HepG2 (cell line): Measurements from ENCODE around the gene HP1BP3. TPM values are rescaled to one million over a fixed set of nuclear protein-coding genes. Genes with fewer than 3 reads are reported as not detected.

Source experiments
- CCAR2 ChIP-seq: fragments of 200-400 bp; formaldehyde crosslinking; optimal IDR thresholded peaks from 2 replicates; pipeline ENCODE3; 2018; ENCODE audit warnings: low read depth, mild to moderate bottlenecking, low read length, moderate library complexity
- FOXJ3 ChIP-seq: sonication (generic); formaldehyde crosslinking; IDR thresholded peaks from 2 replicates; pipeline ENCODE4 v1.4.0; 2020; ENCODE audit warnings: missing genetic modification reagents, mild to moderate bottlenecking, borderline replicate concordance
- ISL2 ChIP-seq: sonication (generic); formaldehyde crosslinking; IDR thresholded peaks from 2 replicates; pipeline ENCODE4 v1.5.0; 2020; ENCODE audit warnings: missing genetic modification reagents
- KAT8 ChIP-seq: IDR thresholded peaks from 2 replicates; pipeline ENCODE4 v1.6.1; 2016; ENCODE audit warnings: missing genetic modification reagents, missing compliant biosample characterization
- MAX ChIP-seq: IDR thresholded peaks from 2 replicates; pipeline ENCODE4 v1.6.1; 2012; ENCODE audit warnings: inconsistent platforms
- MAZ ChIP-seq, 2 experiments: sonication (generic) in 1 of 2; formaldehyde crosslinking in 1 of 2; IDR thresholded peaks; 2 replicates each; pipeline versions ENCODE4 v1.5.0 to v1.6.1; 2012 to 2020; ENCODE audit warnings: low read depth in 2 of 2, mild to moderate bottlenecking in 2 of 2, borderline replicate concordance in 1 of 2, improper control_type of control experiment in 1 of 2, low read length in 1 of 2, missing genetic modification reagents in 1 of 2, moderate library complexity in 1 of 2
- MIXL1 ChIP-seq: IDR thresholded peaks from 2 replicates; pipeline ENCODE4 v1.6.1; 2016
- NFKBIZ ChIP-seq: IDR thresholded peaks from 2 replicates; pipeline ENCODE4 v1.6.1; 2018; ENCODE audit warnings: missing genetic modification reagents, missing compliant biosample characterization
- ONECUT2 ChIP-seq: sonication (generic); formaldehyde crosslinking; IDR thresholded peaks from 2 replicates; pipeline ENCODE4 v1.4.0; 2020; ENCODE audit warnings: missing genetic modification reagents
- PAXIP1 ChIP-seq: sonication (generic); formaldehyde crosslinking; conservative IDR thresholded peaks from 2 replicates; pipeline ENCODE4 v1.4.0; 2020; ENCODE audit warnings: mild to moderate bottlenecking, missing genetic modification reagents, moderate library complexity
- REPIN1 ChIP-seq: sonication (generic); formaldehyde crosslinking; IDR thresholded peaks from 2 replicates; pipeline ENCODE4 v1.8.0; 2022; ENCODE audit warnings: missing genetic modification reagents, low read depth, mild to moderate bottlenecking, borderline replicate concordance
- RFXAP ChIP-seq: sonication (generic); formaldehyde crosslinking; IDR thresholded peaks from 2 replicates; pipeline ENCODE4 v1.4.0; 2020; ENCODE audit warnings: missing genetic modification reagents, borderline replicate concordance
- SP2 ChIP-seq: sonication (generic); formaldehyde crosslinking; IDR thresholded peaks from 2 replicates; pipeline ENCODE4 v1.5.1; 2020; ENCODE audit warnings: mild to moderate bottlenecking, missing genetic modification reagents
- STAT5B ChIP-seq: sonication (generic); formaldehyde crosslinking; IDR thresholded peaks from 2 replicates; pipeline ENCODE4 v1.4.0; 2020; ENCODE audit warnings: missing genetic modification reagents
- TFAP4 ChIP-seq: sonication (generic); IDR thresholded peaks from 2 replicates; pipeline ENCODE4 v1.6.1; 2016; ENCODE audit warnings: low read depth, borderline replicate concordance
- THRA ChIP-seq: sonication (generic); formaldehyde crosslinking; IDR thresholded peaks from 2 replicates; pipeline ENCODE4 v1.4.0; 2020; ENCODE audit warnings: missing genetic modification reagents, borderline replicate concordance
- ZC3H4 ChIP-seq: sonication (generic); formaldehyde crosslinking; IDR thresholded peaks from 2 replicates; pipeline ENCODE4 v1.4.0; 2020; ENCODE audit warnings: missing genetic modification reagents, borderline replicate concordance
- ZFP36L2 ChIP-seq: sonication (generic); formaldehyde crosslinking; IDR thresholded peaks from 2 replicates; pipeline ENCODE4 v1.4.0; 2020; ENCODE audit warnings: missing genetic modification reagents
- ZNF224 ChIP-seq: sonication (generic); formaldehyde crosslinking; IDR thresholded peaks from 2 replicates; pipeline ENCODE4 v1.5.0; 2020; ENCODE audit warnings: mild to moderate bottlenecking, missing genetic modification reagents
- ZNF263 ChIP-seq: sonication (generic); formaldehyde crosslinking; IDR thresholded peaks from 2 replicates; pipeline ENCODE4 v1.4.0; 2020; ENCODE audit warnings: missing genetic modification reagents
- ZNF512 ChIP-seq: sonication (generic); formaldehyde crosslinking; IDR thresholded peaks from 2 replicates; pipeline ENCODE4 v1.4.0; 2020; ENCODE audit warnings: mild to moderate bottlenecking, missing genetic modification reagents
- ZNF773 ChIP-seq: sonication (generic); formaldehyde crosslinking; IDR thresholded peaks from 2 replicates; pipeline ENCODE4 v1.4.0; 2020; ENCODE audit warnings: missing genetic modification reagents, borderline replicate concordance
- polyA plus RNA-seq, 8 experiments: library from polyadenylated mRNA; depleted of rRNA in 3 of 8; stranded (reverse) in 7 of 8; unstranded in 1 of 8; fragments of >200 nt; fragmentation: Illumina TruSeq in 4 of 8; extraction: Trizol in 4 of 8; gene quantifications; 2 replicates each; pipeline versions ENCODE4 v1.2.1 to v1.2.3, GENCODE V29; 2011 to 2016; ENCODE audit warnings: low read depth in 4 of 8, missing spikeins in 1 of 8, mixed read lengths in 1 of 8; ENCODE audit not compliant: insufficient read depth in 1 of 8
- total RNA-seq, 5 experiments: library from RNA; depleted of rRNA; stranded (reverse); fragments of >200 nt; fragmentation: Illumina TruSeq; extraction: Trizol; gene quantifications; 2 replicates each; pipeline ENCODE4 v1.2.3, GENCODE V29; 2016; ENCODE audit warnings: low read depth in 1 of 5

Gene HP1BP3
- total and polyA plus RNA-seq, 2 of the 13 experiments (the other 11 are each of a cell fraction or from before 2014, with no cell fraction given) = 98.5 to 137 TPM

GRCh38 chr1:20732588-20733359 lies 54.3 kb downstream of the HP1BP3 start, which contains the start of gene SH2D5 (continued):
- TF ChIP-seq ZNF512 (CRISPR knock-in tag) = no peak
- TF ChIP-seq ZNF773 (CRISPR knock-in tag) = 0 out of 2 replicates have a peak, but pooled peaks have one; percentile 62
- no peak for TF ChIP-seq ZNF224 (CRISPR knock-in tag)
- TF ChIP-seq ZNF263 (CRISPR knock-in tag) = no peak
- no peak for TF ChIP-seq SP2
- TF ChIP-seq PAXIP1 (CRISPR knock-in tag) = peak; percentile 61; the same call in 1 of the 2 replicates
- TF ChIP-seq REPIN1 = no peak
- peak; percentile 89 for TF ChIP-seq MAX
- TF ChIP-seq CCAR2 = no peak
- TF ChIP-seq THRA (CRISPR knock-in tag) = 0 out of 2 replicates have a peak, but pooled peaks have one; percentile 10
- TF ChIP-seq RFXAP (CRISPR knock-in tag) = peak; percentile 53; the same call in 1 of the 2 replicates
- no peak for TF ChIP-seq ZC3H4 (CRISPR knock-in tag)
- no peak; the same call in 1 of the 2 replicates for TF ChIP-seq KAT8
- no peak for TF ChIP-seq ISL2 (CRISPR knock-in tag)
- TF ChIP-seq NFKBIZ (CRISPR knock-in tag) = no peak
- TF ChIP-seq FOXJ3 (CRISPR knock-in tag) = no peak
- TF ChIP-seq ZFP36L2 = no peak
- TF ChIP-seq ONECUT2 = no peak
- peak; percentile 54; the same call in 1 of the 2 replicates for TF ChIP-seq MIXL1 (CRISPR knock-in tag)
- no peak for TF ChIP-seq STAT5B (CRISPR knock-in tag)
- no peak for TF ChIP-seq MAZ (IDR thresholded peaks at IDR 0.05; ENCODE audit: borderline replicate concordance, low read depth, low read length)
- no peak for TF ChIP-seq MAZ (CRISPR knock-in tag; IDR thresholded peaks at IDR 0.05; ENCODE audit: low read depth)
- TF ChIP-seq TFAP4 = no peak
